Stimulated activated naive B cell treated with anti-CD40 and anti-IgM and Interleukin-4, amounts not matched to agents 10 μg/mL and 1 μg/mL and 100 μg/mL, for 72 hours (primary cell): ENCODE data around the gene LINC00237.
A peak's percentile ranks its signal among the peaks of the same experiment; 100 is the strongest.

ENCODE experiments used
- ATAC-seq, 2 donors: fragments of 150-1000 bp; cut with Tn5 transposase; replicated peaks; 2 replicates each; pipeline ENCODE4 v1.10.0; 2021; ENCODE audit warnings: moderate library complexity in 1 of 2
- DNase-seq: peaks from one replicate; pipeline ENCODE4 v3.0.0; 2021
- H3K27ac Mint-ChIP-seq: one replicate; pipeline ENCODE4 v1.8.0; 2022; ENCODE audit warnings: mild to moderate bottlenecking, mixed read lengths
- H3K27me3 Mint-ChIP-seq, 2 donors: one replicate each; pipeline ENCODE4 v1.8.0; 2022; ENCODE audit warnings: mixed read lengths in 2 of 2
- H3K36me3 Mint-ChIP-seq, 2 donors: one replicate each; pipeline ENCODE4 v1.8.0; 2022; ENCODE audit warnings: mixed read lengths in 2 of 2, mild to moderate bottlenecking in 1 of 2
- H3K4me1 Mint-ChIP-seq, 2 donors: one replicate each; pipeline ENCODE4 v1.8.0; 2022; ENCODE audit warnings: mixed read lengths in 2 of 2, mild to moderate bottlenecking in 1 of 2
- H3K4me3 Mint-ChIP-seq, 2 donors: one replicate each; pipeline ENCODE4 v1.8.0; 2022; ENCODE audit warnings: mild to moderate bottlenecking in 2 of 2, mixed read lengths in 2 of 2, moderate library complexity in 1 of 2
- H3K9me3 Mint-ChIP-seq, 2 donors: one replicate each; pipeline ENCODE4 v1.8.0; 2022; ENCODE audit warnings: mixed read lengths in 2 of 2, mild to moderate bottlenecking in 1 of 2

The LINC00237 gene

DNA sequence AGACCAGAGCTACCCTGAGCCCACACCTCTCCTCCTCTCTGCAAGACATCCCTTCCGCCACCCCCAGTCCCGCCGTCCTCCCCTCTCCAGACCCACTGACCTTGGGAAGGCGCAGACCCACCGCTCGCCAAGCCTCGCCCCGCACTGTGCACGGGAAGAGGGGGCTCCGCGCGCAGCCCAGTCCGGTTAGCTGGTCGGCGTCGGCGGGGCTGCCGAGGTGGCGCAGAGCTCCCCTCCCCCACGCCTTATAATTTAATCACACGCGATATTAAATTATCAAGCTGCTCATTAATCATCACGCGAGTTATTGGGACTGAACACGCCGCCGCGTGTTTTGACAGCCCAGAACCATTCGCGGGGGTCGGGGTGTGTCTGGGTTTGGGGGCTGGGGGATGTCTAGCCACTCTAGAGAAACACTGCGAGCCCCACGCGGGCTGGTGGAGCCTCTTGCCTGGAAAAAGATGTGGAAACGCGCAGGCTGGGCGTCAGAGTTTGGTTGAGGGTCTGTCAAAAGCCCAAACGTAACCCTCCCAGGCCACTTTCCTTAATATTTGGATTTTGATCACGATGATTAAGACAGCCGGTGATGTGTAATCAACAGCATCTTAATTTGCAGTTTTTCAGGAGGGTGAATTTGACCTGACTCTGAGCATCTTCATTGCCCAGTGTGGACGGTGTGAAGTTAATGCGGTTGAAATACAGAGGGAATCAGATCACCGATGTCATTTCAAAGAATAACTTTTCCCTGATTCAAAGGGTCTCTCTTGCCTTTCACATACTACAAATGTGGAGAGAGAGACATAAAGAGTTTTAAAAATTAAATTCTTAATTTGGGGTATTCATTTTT lies at the start of gene LINC00237:
TSS of gene LINC00237 (minus strand) at position 188 of the 847 bp plus-strand sequence.
- Mint-ChIP-seq H3K27ac (peak within 1 kb of the TSS; percentile 37), H3K9me3 (peaks cover 0 to 2% of the 10 kb centered on the region in 2 donors), H3K4me3 (peak within 1 kb of the TSS; percentile 48 to 61)

DNA sequence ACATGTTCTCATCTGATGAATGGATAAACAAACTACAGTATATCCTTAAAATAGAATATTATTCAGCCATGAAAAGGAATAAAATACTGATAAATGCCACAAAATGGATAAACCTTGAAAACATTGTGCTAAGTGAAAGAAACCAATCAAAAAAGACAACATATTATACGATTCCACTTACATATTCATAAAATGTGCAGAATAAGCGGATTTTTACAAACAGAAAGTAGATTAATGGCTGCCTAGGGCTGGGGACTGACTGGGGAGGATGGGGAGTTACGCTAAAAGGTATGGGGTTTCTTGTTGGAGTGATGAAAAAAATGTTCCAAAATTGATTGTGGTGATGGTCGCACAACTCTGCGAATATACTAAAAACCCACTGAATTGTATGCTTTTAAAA lies 49.1 kb upstream of the LINC00237 start:
- Mint-ChIP-seq H3K27me3 (no peaks in the 10 kb centered on the region), H3K27ac (no peak overlapping the region), H3K9me3 (peaks cover 2% of the 10 kb centered on the region in 2 donors), H3K4me1 (peaks cover 0 to 4% of the 10 kb centered on the region in 2 donors), H3K36me3 (peaks cover 11 to 26% of the 10 kb centered on the region in 2 donors), H3K4me3 (no peak overlapping the region)
- DNase-seq (no peak), ATAC-seq (no peak)

More for the DNA sequence above, at the start of gene LINC00237:
- DNase-seq (no peak), ATAC-seq (no peak)
- Mint-ChIP-seq H3K27me3 (peaks cover 59 to 85% of the 10 kb centered on the region in 2 donors), H3K36me3 (no peaks in the 10 kb centered on the region), H3K4me1 (peaks cover 11 to 30% of the 10 kb centered on the region in 2 donors)

DNA sequence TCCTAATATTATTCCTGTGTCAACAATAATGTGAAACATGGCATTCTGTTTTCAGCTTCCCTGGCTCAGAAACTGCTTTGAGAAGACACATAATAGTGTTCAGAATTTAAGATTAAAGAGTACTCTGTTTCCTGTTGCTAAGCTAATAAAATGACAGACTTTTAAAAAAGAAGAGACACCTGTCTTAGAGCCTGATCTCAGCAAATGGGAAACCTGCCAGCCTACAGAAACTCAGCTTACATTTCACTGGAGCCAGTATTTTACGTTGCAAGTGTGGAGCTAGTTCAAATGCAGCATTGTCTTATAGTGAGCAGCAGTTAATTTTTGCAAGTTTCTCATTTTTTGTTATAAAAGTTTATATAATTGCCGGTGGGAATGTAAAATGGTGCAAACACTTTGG lies 48.5 kb upstream of the LINC00237 start:
- Mint-ChIP-seq H3K27me3 (no peaks in the 10 kb centered on the region), H3K9me3 (peaks cover 0 to 2% of the 10 kb centered on the region in 2 donors), H3K4me3 (no peak overlapping the region), H3K4me1 (no peaks in the 10 kb centered on the region), H3K36me3 (peaks cover 7 to 22% of the 10 kb centered on the region in 2 donors), H3K27ac (no peak overlapping the region)
- no peak for ATAC-seq
- DNase-seq: no peak

DNA sequence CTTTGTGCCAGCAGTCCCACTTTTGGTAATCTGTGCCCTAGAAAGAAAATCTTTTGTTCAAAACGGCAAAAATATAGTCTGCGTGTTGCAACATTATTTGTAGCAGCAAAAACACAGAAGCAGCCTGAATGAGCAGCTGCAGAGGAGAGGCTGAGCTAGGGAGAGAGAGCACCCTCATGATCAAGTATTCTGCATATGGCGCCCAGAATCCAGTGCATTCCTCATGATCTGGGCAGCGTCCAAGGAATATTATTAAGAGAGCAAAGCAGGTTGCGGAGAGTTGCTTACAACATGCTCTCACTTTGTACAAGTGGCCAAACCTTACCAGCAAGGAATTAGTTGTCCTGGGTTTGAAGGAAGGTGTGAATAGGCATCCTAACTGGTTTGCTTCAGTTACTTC lies 45.6 kb upstream of the LINC00237 start:
- H3K36me3 Mint-ChIP-seq: peaks cover 13 to 35% of the 10 kb centered on the region in 2 donors
- no peak overlapping the region for H3K4me3 Mint-ChIP-seq
- no peak for ATAC-seq

DNA sequence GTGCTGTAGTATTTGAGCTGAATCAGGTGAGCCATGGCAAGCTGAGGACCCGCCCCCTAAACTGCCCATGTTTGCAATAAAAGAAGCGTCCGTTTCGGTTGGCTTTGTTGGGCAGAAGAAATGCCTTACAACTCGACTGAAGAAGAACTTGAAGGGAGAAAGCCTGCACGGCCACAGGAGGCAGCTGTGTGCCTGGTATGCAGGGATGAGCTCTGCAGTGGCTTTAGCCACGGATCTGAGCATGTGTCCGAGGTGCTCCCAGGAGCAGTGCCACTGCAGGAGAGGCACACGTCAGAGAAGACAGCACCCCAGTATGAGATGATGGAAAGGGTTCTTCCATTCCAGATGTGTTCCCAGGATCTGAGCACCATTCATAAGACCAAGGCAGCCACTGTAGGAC lies 43.2 kb upstream of the LINC00237 start:
- Mint-ChIP-seq H3K27ac (no peak overlapping the region), H3K36me3 (peaks cover 7 to 24% of the 10 kb centered on the region in 2 donors), H3K9me3 (no peaks in the 10 kb centered on the region), H3K27me3 (no peaks in the 10 kb centered on the region), H3K4me3 (no peak overlapping the region), H3K4me1 (no peaks in the 10 kb centered on the region)
- no peak for ATAC-seq
- no peak for DNase-seq

More for the DNA sequence above, 45.6 kb upstream of the LINC00237 start:
- Mint-ChIP-seq H3K27ac (no peak overlapping the region), H3K27me3 (no peaks in the 10 kb centered on the region), H3K9me3 (peaks cover 0 to 2% of the 10 kb centered on the region in 2 donors), H3K4me1 (no peaks in the 10 kb centered on the region)
- DNase-seq: no peak

DNA sequence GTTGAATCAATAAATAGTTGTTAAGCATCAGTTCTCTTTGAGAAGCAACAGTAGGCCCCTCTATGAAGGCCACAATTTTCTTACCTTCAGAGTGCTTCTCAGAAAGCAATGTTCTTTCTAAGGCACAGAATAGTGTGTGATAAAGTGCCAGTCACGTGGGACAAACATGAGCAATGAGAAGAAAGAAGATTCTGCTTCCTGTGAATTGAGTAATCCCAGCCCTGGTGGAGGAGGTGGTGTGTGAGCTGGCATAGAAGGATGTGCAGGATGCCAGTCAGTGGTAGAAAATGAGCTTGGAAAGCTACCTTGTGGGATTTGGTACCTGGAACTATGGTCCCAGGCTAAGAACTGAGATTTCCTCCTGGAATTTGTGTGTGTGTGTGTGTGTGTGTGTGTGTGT lies 41.4 kb upstream of the LINC00237 start:
- Mint-ChIP-seq H3K27me3 (no peaks in the 10 kb centered on the region), H3K9me3 (no peaks in the 10 kb centered on the region), H3K4me3 (no peak overlapping the region), H3K4me1 (no peaks in the 10 kb centered on the region), H3K27ac (no peak overlapping the region), H3K36me3 (peaks cover 6 to 17% of the 10 kb centered on the region in 2 donors)
- ATAC-seq: no peak
- DNase-seq: no peak

DNA sequence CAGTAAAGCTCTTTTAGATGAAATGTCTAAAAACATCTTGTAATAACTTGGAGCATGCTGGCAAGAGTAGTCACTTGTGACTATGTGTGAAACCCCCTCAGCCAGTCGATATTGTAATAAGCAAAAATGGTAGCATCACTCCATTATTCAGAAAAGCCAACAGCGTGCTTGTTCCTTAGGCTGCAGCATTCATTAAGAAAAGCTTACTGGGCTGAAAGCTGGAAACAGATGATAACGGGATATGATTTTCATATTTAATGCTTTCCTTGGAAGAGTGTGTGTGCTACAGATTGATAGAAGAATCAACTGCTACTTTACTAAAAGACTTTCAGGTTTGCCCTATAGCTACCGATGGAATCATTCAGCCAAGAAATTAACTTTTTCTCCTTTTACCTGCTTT lies 40.1 kb upstream of the LINC00237 start:
- Mint-ChIP-seq H3K9me3 (no peaks in the 10 kb centered on the region), H3K27ac (no peak overlapping the region), H3K36me3 (peaks cover 12 to 19% of the 10 kb centered on the region in 2 donors), H3K4me1 (no peaks in the 10 kb centered on the region), H3K27me3 (no peaks in the 10 kb centered on the region), H3K4me3 (no peak overlapping the region)
- ATAC-seq (no peak), DNase-seq (no peak)

DNA sequence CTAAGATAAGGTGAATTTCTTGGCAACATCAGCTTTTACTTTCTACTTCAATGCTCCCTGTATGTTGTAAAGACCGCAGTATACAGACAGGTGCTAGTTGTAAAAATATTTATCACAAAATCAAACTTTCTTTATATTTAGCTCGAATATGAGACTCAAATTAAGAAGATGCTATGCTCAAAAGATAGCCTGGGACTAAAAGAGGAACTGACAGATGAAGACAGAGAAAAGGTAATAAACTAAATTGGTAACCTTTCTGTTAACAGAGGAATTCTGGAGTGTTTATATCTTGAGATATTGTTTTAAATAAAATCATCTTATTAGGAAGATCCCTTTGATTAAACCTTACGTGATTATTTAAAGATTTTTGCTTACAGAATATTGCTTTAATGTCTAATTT lies 39.3 kb upstream of the LINC00237 start:
- Mint-ChIP-seq H3K27me3 (no peaks in the 10 kb centered on the region), H3K4me3 (no peak overlapping the region), H3K36me3 (peaks cover 12 to 22% of the 10 kb centered on the region in 2 donors), H3K27ac (no peak overlapping the region), H3K9me3 (no peaks in the 10 kb centered on the region), H3K4me1 (no peaks in the 10 kb centered on the region)
- no peak for ATAC-seq
- no peak for DNase-seq

DNA sequence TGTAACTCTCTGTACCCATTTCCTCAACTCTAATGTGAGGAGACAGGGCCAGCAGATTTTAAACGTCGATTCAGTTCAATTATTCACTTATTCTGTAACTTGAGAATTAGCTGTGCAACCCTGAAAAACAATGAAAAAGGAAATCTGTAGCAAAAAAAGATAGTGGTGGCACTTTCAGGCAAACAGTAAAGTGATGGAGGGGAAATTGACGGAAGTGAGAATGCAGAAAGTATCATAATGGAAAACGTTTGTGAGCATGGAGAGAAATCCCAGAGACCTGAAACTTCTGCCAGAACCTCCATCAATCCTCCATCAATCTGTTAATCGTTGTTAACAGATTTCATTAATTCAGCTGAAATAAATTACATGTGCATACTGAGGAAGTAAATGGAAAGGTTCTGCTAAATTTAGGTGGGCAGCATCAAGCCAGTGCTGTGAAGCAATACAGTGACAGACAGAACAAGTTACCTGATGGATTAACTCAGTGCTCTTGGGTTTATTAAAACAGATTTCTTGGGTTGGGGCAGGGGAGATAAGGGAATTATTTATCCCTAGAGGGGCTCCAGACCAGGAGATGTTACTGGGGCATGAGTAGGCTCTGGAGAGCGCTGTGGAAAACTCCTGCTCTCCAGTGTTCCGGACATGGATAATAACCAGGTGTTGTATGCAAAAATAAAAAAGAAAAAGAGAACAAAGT lies 37.2 kb upstream of the LINC00237 start:
- DNase-seq (no peak), ATAC-seq (no peak)
- Mint-ChIP-seq H3K27me3 (no peaks in the 10 kb centered on the region), H3K36me3 (peaks cover 16 to 19% of the 10 kb centered on the region in 2 donors), H3K4me3 (no peak overlapping the region), H3K4me1 (no peaks in the 10 kb centered on the region), H3K9me3 (no peaks in the 10 kb centered on the region), H3K27ac (no peak overlapping the region)

DNA sequence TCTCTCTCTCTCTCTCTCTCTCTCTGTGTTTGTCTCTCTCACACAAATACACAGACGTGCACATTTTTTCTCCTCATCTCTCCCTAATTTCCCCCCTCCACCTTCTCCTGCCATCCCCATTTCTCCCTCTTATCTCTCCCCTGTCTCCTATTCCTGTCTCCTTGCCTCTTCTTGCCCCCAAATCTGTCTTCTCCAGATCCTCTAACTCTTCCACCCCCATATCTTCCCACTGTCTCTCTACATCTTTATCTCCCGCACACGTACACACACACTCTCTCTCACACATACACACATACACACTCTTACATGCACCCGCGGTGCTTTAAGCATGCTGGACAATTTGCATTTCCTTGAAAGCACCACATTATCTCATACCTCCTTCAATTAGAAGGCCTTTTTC lies 35.7 kb upstream of the LINC00237 start:
- H3K4me3 Mint-ChIP-seq: no peak overlapping the region
- H3K9me3 Mint-ChIP-seq: no peaks in the 10 kb centered on the region
- no peak for ATAC-seq
- no peaks in the 10 kb centered on the region for H3K27me3 Mint-ChIP-seq
- H3K27ac Mint-ChIP-seq: no peak overlapping the region
- no peaks in the 10 kb centered on the region for H3K4me1 Mint-ChIP-seq
- H3K36me3 Mint-ChIP-seq: peaks cover 23 to 26% of the 10 kb centered on the region in 2 donors
- DNase-seq: no peak

DNA sequence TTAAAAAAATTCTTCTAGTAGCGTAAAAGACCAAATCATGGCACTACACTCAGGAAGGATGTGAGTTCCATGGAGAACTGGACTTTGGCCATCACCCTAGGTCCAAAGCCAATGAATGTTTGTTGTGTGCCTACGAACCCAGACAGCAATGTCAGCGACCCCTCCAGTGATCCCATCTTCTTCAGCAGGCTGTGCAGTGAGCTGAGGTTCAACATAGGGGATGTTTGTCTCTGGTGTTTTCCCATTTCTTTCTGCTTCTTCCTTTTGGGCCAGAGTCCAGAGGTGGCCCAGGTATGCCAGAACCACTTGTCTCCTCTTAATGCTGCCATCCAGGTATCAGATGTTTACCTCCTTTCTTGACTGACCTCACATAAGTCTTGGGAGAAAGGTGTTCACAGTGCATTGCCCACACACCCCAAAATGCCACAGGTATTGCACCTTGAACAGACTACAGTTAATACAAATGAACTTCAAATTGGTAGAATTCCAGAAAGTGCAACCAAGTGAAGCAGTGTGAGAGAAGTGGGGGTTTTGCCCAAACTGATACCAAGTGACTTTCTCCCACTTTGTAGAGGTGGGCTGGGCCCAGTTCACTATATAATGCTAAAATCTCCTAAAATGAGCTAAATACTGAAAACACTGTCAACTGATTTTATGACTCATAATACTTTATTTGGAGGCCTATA lies 33.9 kb upstream of the LINC00237 start:
- DNase-seq (no peak), ATAC-seq (no peak)
- no peaks in the 10 kb centered on the region for H3K27me3 Mint-ChIP-seq
- peaks cover 23 to 35% of the 10 kb centered on the region in 2 donors for H3K36me3 Mint-ChIP-seq
- no peaks in the 10 kb centered on the region for H3K9me3 Mint-ChIP-seq
- no peaks in the 10 kb centered on the region for H3K4me1 Mint-ChIP-seq
- no peak overlapping the region for H3K4me3 Mint-ChIP-seq
- no peak overlapping the region for H3K27ac Mint-ChIP-seq

DNA sequence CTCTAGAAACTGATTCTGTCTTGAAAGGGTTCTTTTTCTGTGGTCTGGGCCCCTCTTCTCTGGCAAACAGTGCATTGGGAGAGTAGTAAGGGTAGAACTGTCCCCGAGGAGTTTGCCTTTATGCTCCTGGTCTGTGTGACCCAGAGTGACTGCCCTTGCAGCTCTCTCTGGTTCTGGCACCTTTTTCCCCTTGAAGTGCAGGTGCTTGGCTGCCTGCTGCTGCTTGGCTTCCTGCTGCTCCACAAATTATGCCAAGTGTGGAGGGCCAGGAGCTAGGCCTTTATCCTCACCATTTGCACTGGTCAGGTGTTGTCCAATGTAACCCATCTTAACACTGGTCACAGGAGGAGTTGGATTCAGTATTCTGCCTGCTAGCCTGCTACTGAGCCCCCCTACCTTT lies 30.9 kb upstream of the LINC00237 start:
- DNase-seq (no peak), ATAC-seq (no peak)
- H3K4me1 Mint-ChIP-seq: no peaks in the 10 kb centered on the region
- no peak overlapping the region for H3K27ac Mint-ChIP-seq
- H3K36me3 Mint-ChIP-seq: peaks cover 25 to 48% of the 10 kb centered on the region in 2 donors
- H3K27me3 Mint-ChIP-seq: no peaks in the 10 kb centered on the region
- H3K4me3 Mint-ChIP-seq: no peak overlapping the region
- no peaks in the 10 kb centered on the region for H3K9me3 Mint-ChIP-seq

DNA sequence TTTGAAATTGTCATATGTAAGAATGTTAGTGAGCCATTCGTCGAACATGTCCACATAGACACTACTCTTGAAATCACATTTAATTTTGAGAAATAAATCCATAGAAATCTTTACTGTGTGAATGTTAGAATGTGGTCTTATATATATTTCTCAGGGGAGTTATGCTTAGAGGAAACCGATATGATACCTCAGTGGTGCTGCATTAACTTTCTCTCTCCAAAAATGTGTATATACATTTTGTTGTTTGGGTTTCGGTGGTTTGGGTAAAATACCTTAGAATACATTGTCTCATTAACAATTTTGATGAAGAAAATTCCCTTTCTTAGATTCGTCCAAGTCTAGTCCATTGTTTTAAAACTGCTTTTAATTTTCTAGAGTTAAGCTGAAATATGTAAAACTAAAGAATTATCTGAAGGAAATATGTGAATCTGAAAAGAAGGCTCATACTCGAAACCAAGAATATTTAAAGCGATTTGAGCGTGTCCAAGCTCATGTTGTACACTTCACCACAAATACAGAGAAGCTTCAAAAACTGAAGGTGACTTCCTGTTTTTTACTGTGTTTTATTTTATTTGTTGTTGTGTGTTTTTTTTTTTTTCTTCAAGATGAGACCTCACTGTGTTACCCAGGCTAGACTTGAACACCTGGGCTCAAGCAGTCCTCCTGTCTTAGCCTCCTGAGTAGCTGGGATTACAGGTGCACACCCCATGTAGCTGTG lies 30.0 kb upstream of the LINC00237 start:
- H3K27me3 Mint-ChIP-seq: no peaks in the 10 kb centered on the region
- no peaks in the 10 kb centered on the region for H3K4me1 Mint-ChIP-seq
- no peak overlapping the region for H3K27ac Mint-ChIP-seq
- ATAC-seq: no peak
- H3K9me3 Mint-ChIP-seq: no peaks in the 10 kb centered on the region
- no peak for DNase-seq
- H3K36me3 Mint-ChIP-seq: peaks cover 21 to 42% of the 10 kb centered on the region in 2 donors
- no peak overlapping the region for H3K4me3 Mint-ChIP-seq
